HEK293 (cell line): ENCODE measurements around the gene PACSIN2.
A peak's percentile ranks its signal among the peaks of the same experiment; 100 is the strongest.

Experiments used
- ATF2 ChIP-seq: fragments of 450-650 bp; formaldehyde crosslinking; IDR thresholded peaks from 2 replicates; pipeline ENCODE4 v1.5.1; 2016; ENCODE audit warnings: missing biosample characterization, missing genetic modification characterization, low read depth
- GLI2 ChIP-seq: fragments of 450-650 bp; formaldehyde crosslinking; IDR thresholded peaks from 2 replicates; pipeline ENCODE4; 2017; ENCODE audit warnings: missing biosample characterization, missing genetic modification characterization, low read depth, borderline replicate concordance
- KLF10 ChIP-seq: fragments of 450-650 bp; IDR thresholded peaks from 2 replicates; pipeline ENCODE4 v1.5.1; 2018; ENCODE audit warnings: missing biosample characterization, mild to moderate bottlenecking, missing genetic modification characterization
- KLF7 ChIP-seq: fragments of 450-650 bp; formaldehyde crosslinking; IDR thresholded peaks from 2 replicates; pipeline ENCODE4 v1.5.1; 2016; ENCODE audit warnings: missing biosample characterization, missing genetic modification characterization, borderline replicate concordance
- OSR2 ChIP-seq: fragments of 450-650 bp; formaldehyde crosslinking; IDR thresholded peaks from 2 replicates; pipeline ENCODE4 v1.5.1; 2016; ENCODE audit warnings: missing biosample characterization, missing genetic modification characterization
- PRDM2 ChIP-seq: fragments of 450-650 bp; formaldehyde crosslinking; IDR thresholded peaks from 2 replicates; pipeline ENCODE4 v1.5.1; 2016; ENCODE audit warnings: missing biosample characterization, missing genetic modification characterization, borderline replicate concordance
- SCRT1 ChIP-seq: fragments of 450-650 bp; formaldehyde crosslinking; IDR thresholded peaks from 2 replicates; pipeline ENCODE4 v1.5.1; 2016; ENCODE audit warnings: missing biosample characterization, missing genetic modification characterization, borderline replicate concordance
- SP7 ChIP-seq: fragments of 450-650 bp; formaldehyde crosslinking; IDR thresholded peaks from 2 replicates; pipeline ENCODE4 v1.5.1; 2016; ENCODE audit warnings: missing biosample characterization, missing genetic modification characterization
- TCF7L2 ChIP-seq: IDR thresholded peaks from 2 replicates; pipeline ENCODE4 v1.6.1; 2011; ENCODE audit warnings: low read depth, mild to moderate bottlenecking, inconsistent platforms, low read length, moderate library complexity, borderline replicate concordance
- ZBTB1 ChIP-seq: fragments of 450-650 bp; formaldehyde crosslinking; IDR thresholded peaks from 2 replicates; pipeline ENCODE4 v1.5.1; 2016; ENCODE audit warnings: missing biosample characterization, missing genetic modification characterization
- ZNF112 ChIP-seq: fragments of 450-650 bp; formaldehyde crosslinking; IDR thresholded peaks from 2 replicates; pipeline ENCODE4 v1.5.0; 2017; ENCODE audit warnings: missing biosample characterization, missing genetic modification characterization
- ZNF133 ChIP-seq: fragments of 450-650 bp; formaldehyde crosslinking; IDR thresholded peaks from 2 replicates; pipeline ENCODE4 v1.5.1; 2016; ENCODE audit warnings: missing biosample characterization, missing genetic modification characterization
- ZNF148 ChIP-seq: fragments of 450-650 bp; formaldehyde crosslinking; IDR thresholded peaks from 2 replicates; pipeline ENCODE4 v1.5.0; 2017; ENCODE audit warnings: missing biosample characterization, missing genetic modification characterization, borderline replicate concordance
- ZNF175 ChIP-seq: fragments of 450-650 bp; formaldehyde crosslinking; IDR thresholded peaks from 2 replicates; pipeline ENCODE4 v1.5.1; 2016; ENCODE audit warnings: missing biosample characterization, missing genetic modification characterization
- ZNF202 ChIP-seq: fragments of 450-650 bp; formaldehyde crosslinking; IDR thresholded peaks from 2 replicates; pipeline ENCODE4 v1.5.1; 2016; ENCODE audit warnings: missing biosample characterization, missing genetic modification characterization, borderline replicate concordance
- ZNF214 ChIP-seq: fragments of 450-650 bp; formaldehyde crosslinking; IDR thresholded peaks from 2 replicates; pipeline ENCODE4 v1.5.1; 2017; ENCODE audit warnings: missing biosample characterization, mild to moderate bottlenecking, missing genetic modification characterization, borderline replicate concordance
- ZNF23 ChIP-seq: fragments of 450-650 bp; formaldehyde crosslinking; IDR thresholded peaks from 2 replicates; pipeline ENCODE4 v1.5.1; 2016; ENCODE audit warnings: missing biosample characterization, missing genetic modification characterization, borderline replicate concordance
- ZNF24 ChIP-seq: fragments of 450-650 bp; formaldehyde crosslinking; IDR thresholded peaks from 2 replicates; pipeline ENCODE4 v1.5.1; 2016; ENCODE audit warnings: missing biosample characterization, missing genetic modification characterization
- ZNF248 ChIP-seq: fragments of 450-650 bp; formaldehyde crosslinking; IDR thresholded peaks from 2 replicates; pipeline ENCODE4 v1.5.1; 2017; ENCODE audit warnings: missing biosample characterization, missing genetic modification characterization
- ZNF266 ChIP-seq: fragments of 450-650 bp; formaldehyde crosslinking; IDR thresholded peaks from 2 replicates; pipeline ENCODE4 v1.5.1; 2016; ENCODE audit warnings: missing biosample characterization, missing genetic modification characterization, low read depth
- ZNF311 ChIP-seq: fragments of 450-650 bp; formaldehyde crosslinking; IDR thresholded peaks from 2 replicates; pipeline ENCODE4 v1.5.1; 2017; ENCODE audit warnings: missing biosample characterization, missing genetic modification characterization, borderline replicate concordance
- ZNF362 ChIP-seq: fragments of 450-650 bp; formaldehyde crosslinking; IDR thresholded peaks from 2 replicates; pipeline ENCODE4 v1.5.1; 2016; ENCODE audit warnings: missing biosample characterization, missing genetic modification characterization
- ZNF366 ChIP-seq: fragments of 450-650 bp; formaldehyde crosslinking; conservative IDR thresholded peaks from 2 replicates; pipeline ENCODE4 v1.5.1; 2016; ENCODE audit warnings: missing biosample characterization, missing genetic modification characterization
- ZNF530 ChIP-seq: fragments of 450-650 bp; formaldehyde crosslinking; IDR thresholded peaks from 2 replicates; pipeline ENCODE4 v1.5.1; 2016; ENCODE audit warnings: low read depth, missing biosample characterization, missing genetic modification characterization
- ZNF548 ChIP-seq: fragments of 450-650 bp; formaldehyde crosslinking; IDR thresholded peaks from 2 replicates; pipeline ENCODE4 v1.5.1; 2016; ENCODE audit warnings: missing biosample characterization, missing genetic modification characterization
- ZNF561 ChIP-seq: fragments of 450-650 bp; IDR thresholded peaks from 2 replicates; pipeline ENCODE4 v1.5.1; 2018; ENCODE audit warnings: missing biosample characterization, missing genetic modification characterization, borderline replicate concordance
- ZNF571 ChIP-seq: fragments of 450-650 bp; formaldehyde crosslinking; IDR thresholded peaks from 2 replicates; pipeline ENCODE4 v1.5.0; 2017; ENCODE audit warnings: missing biosample characterization, missing genetic modification characterization
- ZNF621 ChIP-seq: fragments of 450-650 bp; formaldehyde crosslinking; IDR thresholded peaks from 2 replicates; pipeline ENCODE4 v1.5.1; 2017; ENCODE audit warnings: missing biosample characterization, missing genetic modification characterization
- ZNF629 ChIP-seq: fragments of 450-650 bp; formaldehyde crosslinking; IDR thresholded peaks from 2 replicates; pipeline ENCODE4 v1.5.1; 2017; ENCODE audit warnings: missing biosample characterization, missing genetic modification characterization
- ZNF776 ChIP-seq: fragments of 450-650 bp; formaldehyde crosslinking; IDR thresholded peaks from 2 replicates; pipeline ENCODE4 v1.5.0; 2017; ENCODE audit warnings: missing biosample characterization, missing genetic modification characterization, borderline replicate concordance
- ZNF791 ChIP-seq: fragments of 450-650 bp; formaldehyde crosslinking; IDR thresholded peaks from 2 replicates; pipeline ENCODE4 v1.5.1; 2016; ENCODE audit warnings: missing biosample characterization, missing genetic modification characterization
- ZNF792 ChIP-seq: fragments of 450-650 bp; formaldehyde crosslinking; IDR thresholded peaks from 2 replicates; pipeline ENCODE4 v1.5.1; 2016; ENCODE audit warnings: missing biosample characterization, missing genetic modification characterization

Gene PACSIN2

GRCh38 chr22:42970029-42970428 is 44.9 kb downstream of the PACSIN2 start (continued):
- no peak for TF ChIP-seq ZBTB1 (tag by site-specific recombination)
- no peak for TF ChIP-seq ZNF112 (tag by site-specific recombination)
- no peak for TF ChIP-seq ZNF561 (tag by site-specific recombination)
- TF ChIP-seq ZNF133 = no peak
- TF ChIP-seq SCRT1 = no peak
- no peak for TF ChIP-seq ZNF266 (tag by site-specific recombination)
- no peak for TF ChIP-seq ZNF571 (tag by site-specific recombination)
- TF ChIP-seq ZNF311 (tag by site-specific recombination) = no peak
- no peak for TF ChIP-seq OSR2 (tag by site-specific recombination)
- no peak for TF ChIP-seq ZNF621 (tag by site-specific recombination)
- TF ChIP-seq SP7 (tag by site-specific recombination) = peak; percentile 36; the same call in 1 of the 2 replicates
- TF ChIP-seq ZNF175 (tag by site-specific recombination) = no peak
- no peak for TF ChIP-seq GLI2 (tag by site-specific recombination)
- TF ChIP-seq KLF10 (tag by site-specific recombination) = no peak
- TF ChIP-seq ZNF366 = peak; percentile 47
- TF ChIP-seq ZNF530 (tag by site-specific recombination) = no peak
- no peak for TF ChIP-seq ZNF23 (tag by site-specific recombination)
- TF ChIP-seq ZNF548 (tag by site-specific recombination) = no peak
- no peak for TF ChIP-seq PRDM2
- TF ChIP-seq ZNF214 (tag by site-specific recombination) = no peak
- no peak for TF ChIP-seq ZNF362 (tag by site-specific recombination)
- TF ChIP-seq ZNF148 = no peak
- TF ChIP-seq ATF2 = peak; percentile 61
- no peak for TF ChIP-seq ZNF776 (tag by site-specific recombination)
- no peak for TF ChIP-seq KLF7
- TF ChIP-seq ZNF248 (tag by site-specific recombination) = no peak
- no peak for TF ChIP-seq ZNF202
- no peak for TF ChIP-seq ZNF792
- no peak for TF ChIP-seq ZNF791 (tag by site-specific recombination)
- peak; percentile 43; the same call in 1 of the 2 replicates for TF ChIP-seq ZNF24
- peak; percentile 75 for TF ChIP-seq ZNF629 (tag by site-specific recombination)
- no peak for TF ChIP-seq TCF7L2
